Germinal center (tissue), 1 donor: ENCODE measurements around the gene ADCY2.
A peak's percentile ranks its signal among the peaks of the same experiment; 100 is the strongest.

Source experiments
- DNase-seq: peaks from one replicate; pipeline ENCODE4 v3.0.0; 2012; ENCODE audit warnings: mixed read lengths, low spot score

ADCY2 gene

DNA sequence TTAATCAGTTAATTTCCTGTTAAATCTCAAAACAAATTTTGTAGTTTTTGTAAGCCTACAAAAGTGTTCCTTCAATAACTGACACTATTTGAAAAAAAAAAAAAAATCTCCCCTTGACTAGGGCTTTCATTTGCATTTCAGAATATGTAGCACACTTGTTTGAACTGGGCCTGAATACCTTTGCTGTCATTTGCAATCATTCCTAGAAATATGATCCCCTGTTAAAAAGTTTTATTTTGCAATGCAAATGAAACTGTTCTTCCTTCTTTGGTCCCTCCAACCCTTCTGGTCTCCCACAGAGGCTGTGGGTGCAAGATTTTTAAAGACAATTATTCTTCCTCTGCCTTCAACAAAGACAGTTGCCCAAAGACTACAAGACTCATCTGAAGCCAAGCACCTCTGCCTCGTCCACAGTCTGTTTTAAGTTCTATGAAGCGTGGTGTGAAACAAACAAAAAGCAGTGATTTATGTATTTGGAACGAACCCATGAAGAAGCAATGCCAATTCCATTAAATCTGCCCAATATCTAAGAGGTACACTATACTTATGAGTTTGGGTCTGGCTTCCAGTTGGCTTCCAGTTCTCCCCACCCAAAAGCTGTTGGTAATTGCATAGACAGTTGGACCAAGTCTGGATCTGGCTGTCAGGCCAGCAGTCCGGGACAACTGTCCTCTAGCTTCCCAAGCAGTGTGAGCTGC lies 388.9 kb downstream of the ADCY2 start:
- DNase-seq, result no peak

DNA sequence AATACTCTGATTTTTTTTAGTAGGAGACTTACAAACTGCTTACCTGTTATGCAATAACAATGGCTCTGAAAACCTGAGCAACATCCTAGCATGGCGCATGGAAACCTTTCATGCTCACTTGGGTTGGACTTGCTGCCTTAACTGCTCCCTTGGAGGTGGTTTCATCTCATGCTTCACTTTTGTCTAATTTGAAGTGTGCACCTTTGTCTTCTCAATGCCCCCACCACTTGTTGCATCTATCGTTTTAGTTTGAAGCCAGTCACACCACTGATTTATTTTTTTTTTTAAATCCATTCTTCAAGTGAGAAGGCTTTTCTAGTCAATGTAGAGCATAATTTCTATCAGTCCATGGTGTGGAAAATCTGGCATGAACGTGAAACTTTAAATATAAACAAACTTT lies 391.8 kb downstream of the ADCY2 start:
- DNase-seq, result no peak

- no peak for DNase-seq
These were observed 393.6 kb downstream of the ADCY2 start for GRCh38 chr5:7789567-7789966.

DNA sequence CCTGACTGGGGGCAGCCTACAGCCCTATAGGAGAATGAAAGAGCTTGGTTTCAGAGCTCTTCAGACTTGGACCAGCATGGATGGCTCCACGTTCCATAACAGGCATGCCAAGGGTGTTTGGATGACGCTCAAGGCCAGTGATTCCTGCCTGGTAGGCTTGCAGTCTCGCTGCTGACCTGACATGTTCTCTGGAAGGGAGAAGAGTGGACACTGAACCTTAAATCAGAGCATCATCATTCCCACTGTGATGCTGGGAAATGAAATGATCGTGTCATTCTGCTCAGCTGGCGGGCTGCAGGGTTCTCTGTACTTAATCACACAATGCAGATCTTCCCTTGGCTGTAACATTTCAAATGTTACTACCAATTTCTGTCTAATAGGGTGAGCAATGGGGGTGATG lies 398.0 kb downstream of the ADCY2 start:
- no peak for DNase-seq

GRCh38 chr5:7794311-7794710 lies 398.4 kb downstream of the ADCY2 start:
- DNase-seq, result no peak

DNA sequence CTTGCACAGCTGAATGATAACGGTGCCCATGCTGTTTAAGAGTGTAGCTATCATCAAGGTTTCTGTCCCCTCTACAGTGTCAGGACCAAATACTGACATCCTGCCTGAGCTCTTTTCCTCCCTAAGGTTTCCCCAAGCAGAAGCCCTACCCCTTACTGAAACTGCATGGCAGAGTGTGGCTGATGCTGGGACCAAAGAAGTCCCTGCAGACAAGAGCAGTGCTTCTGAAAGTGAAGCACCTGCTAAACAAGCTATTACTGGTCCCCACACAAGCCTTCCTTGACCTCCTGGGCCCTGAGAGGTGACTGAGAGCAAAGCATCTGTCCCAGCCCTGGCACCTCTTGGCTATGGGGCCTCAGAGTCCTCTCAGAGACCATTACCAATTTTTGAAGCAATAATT lies 398.9 kb downstream of the ADCY2 start:
- DNase-seq, result no peak

DNA sequence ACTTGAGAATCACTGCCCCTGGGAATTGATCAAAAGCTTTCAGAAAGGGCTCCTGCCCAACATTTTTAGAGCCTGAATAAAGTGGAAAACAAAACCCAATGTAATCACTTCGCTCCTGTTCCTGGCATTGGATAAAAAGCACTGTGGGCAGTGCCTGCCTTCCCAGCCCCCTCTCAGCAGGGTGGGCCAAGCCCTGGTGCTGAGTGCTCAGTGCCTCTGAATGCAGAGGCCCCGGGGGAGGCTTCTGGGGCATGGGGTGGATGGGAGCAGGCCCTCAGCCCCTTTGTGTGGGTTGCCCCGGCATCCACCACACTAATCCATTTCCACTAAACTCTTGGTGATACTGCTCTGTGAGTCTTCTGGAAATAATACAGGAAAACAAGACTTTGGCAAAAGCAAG lies 399.4 kb downstream of the ADCY2 start:
- no peak for DNase-seq

GRCh38 chr5:7801891-7802614 lies 406.1 kb downstream of the ADCY2 start:
- no peak for DNase-seq

DNA sequence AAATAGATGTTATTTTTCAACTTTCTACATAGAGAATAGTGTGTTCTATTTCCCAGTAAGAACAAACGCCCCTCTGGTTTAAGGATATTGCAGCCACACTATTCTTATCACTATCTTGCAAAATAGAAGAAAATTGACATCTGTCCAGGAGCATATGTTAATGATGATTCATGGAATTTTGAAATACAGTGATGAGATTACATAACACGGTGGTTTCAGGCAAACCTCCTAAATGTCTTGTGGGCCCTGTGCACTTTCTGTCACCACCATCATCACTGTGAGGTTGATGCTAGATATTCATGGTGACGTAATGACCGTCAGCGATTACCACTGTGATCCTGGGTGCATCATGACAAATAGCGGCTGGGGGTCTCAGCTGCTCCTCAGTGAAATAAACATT lies 406.9 kb downstream of the ADCY2 start:
- DNase-seq, result no peak

- DNase-seq, result no peak
These were observed 408.0 kb downstream of the ADCY2 start for GRCh38 chr5:7803937-7804336.

GRCh38 chr5:7805379-7805778 lies 409.4 kb downstream of the ADCY2 start:
- no peak for DNase-seq

- DNase-seq, result no peak
These were observed 413.1 kb downstream of the ADCY2 start for GRCh38 chr5:7808998-7809397.

DNA sequence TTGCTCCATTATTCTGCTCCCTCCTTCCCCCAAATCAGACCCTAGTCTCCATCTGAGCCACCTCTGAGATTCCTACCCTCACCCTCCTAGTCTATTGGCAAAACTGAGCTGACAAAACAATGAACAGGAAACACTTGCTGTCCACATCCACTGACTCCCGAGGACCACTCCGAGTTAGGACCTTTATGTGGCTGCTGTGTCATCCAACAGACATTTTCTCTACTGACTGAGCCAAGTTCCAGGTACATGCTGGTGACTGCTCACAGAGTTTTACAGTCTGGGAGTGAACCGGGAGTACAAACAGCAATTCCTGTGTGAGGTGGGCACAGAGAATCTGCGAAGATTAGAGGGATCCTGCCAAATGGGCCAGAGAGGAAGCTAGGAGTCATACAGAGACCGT lies 415.8 kb downstream of the ADCY2 start:
- no peak for DNase-seq

- no peak for DNase-seq
These were observed 417.1 kb downstream of the ADCY2 start for GRCh38 chr5:7813007-7813406.

DNA sequence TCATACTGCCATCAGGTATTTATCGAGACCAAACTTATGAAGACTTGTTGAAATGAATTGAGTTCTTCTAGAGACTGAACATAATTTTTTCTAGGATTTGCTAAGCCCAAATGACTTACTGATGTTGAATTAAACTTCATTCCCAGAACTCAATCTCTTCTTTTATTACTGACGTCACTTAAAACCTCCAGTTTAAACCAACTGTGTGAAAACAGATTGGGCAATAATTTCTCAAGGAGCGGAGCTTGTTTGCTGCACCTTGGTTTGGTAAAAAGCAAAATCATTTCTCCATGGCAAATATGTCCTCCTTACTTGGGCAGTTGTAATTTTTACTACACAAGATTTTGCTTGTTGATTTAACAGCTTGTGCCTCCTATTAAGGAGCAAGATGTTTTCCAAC lies 417.6 kb downstream of the ADCY2 start:
- no peak for DNase-seq

GRCh38 chr5:7814816-7815215 lies 418.9 kb downstream of the ADCY2 start:
- DNase-seq, result no peak

- DNase-seq, result peak; percentile 65
These were observed 420.1 kb downstream of the ADCY2 start for GRCh38 chr5:7815892-7816534.

DNA sequence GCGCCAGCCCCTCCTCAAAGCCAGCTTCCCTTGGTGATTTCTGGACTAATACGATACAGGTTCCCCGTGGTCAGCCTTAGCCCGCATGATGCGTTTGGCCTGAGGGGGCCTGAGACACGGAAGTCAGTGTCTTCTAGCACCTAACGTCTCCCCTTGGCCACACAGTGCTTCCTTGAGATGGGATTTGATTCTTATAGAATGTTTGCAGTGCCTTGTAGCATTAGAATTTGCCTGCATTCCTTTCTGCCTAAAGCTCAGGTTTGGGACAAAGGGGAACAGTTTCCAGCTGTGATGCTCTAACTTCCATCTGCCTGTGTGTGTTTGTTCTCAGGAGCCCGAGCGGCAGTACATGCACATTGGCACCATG lies 420.6 kb downstream of the ADCY2 start:
- no peak for DNase-seq

GRCh38 chr5:7822449-7822848 lies 426.5 kb downstream of the ADCY2 start:
- no peak for DNase-seq

DNA sequence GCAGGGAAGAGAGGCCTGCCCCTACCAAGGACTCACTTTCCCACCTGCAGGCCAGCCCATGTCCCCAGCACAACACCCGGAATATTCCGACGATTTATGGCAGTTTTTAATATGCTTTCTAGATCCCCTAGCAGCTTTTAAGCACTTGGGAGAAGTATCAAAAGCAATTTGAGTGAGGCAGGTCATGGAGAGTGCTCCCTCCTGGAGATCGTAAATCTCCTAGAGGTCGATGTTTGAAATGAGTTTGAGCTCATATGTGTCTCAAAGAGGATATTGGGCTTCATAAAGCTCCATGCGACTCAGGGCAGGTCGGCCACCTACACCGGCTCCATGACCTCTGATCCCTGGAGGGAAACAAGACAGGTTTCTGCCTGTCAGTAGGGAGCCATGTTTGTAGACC lies 427.7 kb downstream of the ADCY2 start:
- no peak for DNase-seq

GRCh38 chr5:7824995-7825394 lies 429.1 kb downstream of the ADCY2 start:
- no peak for DNase-seq

- DNase-seq, result no peak
These were observed 429.7 kb downstream of the ADCY2 start for GRCh38 chr5:7825630-7826029.

GRCh38 chr5:7827610-7828009 lies 431.7 kb downstream of the ADCY2 start:
- DNase-seq, result no peak

- no peak for DNase-seq
These were observed 432.3 kb downstream of the ADCY2 start for GRCh38 chr5:7828269-7828668.
